Measurements from ENCODE around the gene TNFRSF19. TPM values are rescaled to one million over a fixed set of nuclear protein-coding genes. Genes with fewer than 3 reads are reported as not detected.

TNFRSF19 gene
- total RNA-seq, 4 donors from 2014 or later = 2.0 to 74.2 (median 4.2) TPM

GRCh38 chr13:23626700-23627099 is 56.5 kb downstream of the TNFRSF19 start:
- Histone ChIP-seq H3K4me3 (no peak overlapping the region), H3K27me3 (no peaks in the 10 kb centered on the region), H3K27ac (no peak overlapping the region), H3K36me3 (no peaks in the 10 kb centered on the region), H3K4me1 (no peaks in the 10 kb centered on the region), H3K9me3 (no peaks in the 10 kb centered on the region)
- no peak for DNase-seq
- intact Hi-C loops (cut with DNase I; ENCODE audit: low total_unique reads) = no loop called here
- TF ChIP-seq, protein P1, sequence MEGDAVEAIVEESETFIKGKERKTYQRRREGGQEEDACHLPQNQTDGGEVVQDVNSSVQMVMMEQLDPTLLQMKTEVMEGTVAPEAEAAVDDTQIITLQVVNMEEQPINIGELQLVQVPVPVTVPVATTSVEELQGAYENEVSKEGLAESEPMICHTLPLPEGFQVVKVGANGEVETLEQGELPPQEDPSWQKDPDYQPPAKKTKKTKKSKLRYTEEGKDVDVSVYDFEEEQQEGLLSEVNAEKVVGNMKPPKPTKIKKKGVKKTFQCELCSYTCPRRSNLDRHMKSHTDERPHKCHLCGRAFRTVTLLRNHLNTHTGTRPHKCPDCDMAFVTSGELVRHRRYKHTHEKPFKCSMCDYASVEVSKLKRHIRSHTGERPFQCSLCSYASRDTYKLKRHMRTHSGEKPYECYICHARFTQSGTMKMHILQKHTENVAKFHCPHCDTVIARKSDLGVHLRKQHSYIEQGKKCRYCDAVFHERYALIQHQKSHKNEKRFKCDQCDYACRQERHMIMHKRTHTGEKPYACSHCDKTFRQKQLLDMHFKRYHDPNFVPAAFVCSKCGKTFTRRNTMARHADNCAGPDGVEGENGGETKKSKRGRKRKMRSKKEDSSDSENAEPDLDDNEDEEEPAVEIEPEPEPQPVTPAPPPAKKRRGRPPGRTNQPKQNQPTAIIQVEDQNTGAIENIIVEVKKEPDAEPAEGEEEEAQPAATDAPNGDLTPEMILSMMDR (IDR thresholded peaks at IDR 0.05) = no peak
- TF ChIP-seq POLR2A (IDR thresholded peaks at IDR 0.05) = no peak

DNA sequence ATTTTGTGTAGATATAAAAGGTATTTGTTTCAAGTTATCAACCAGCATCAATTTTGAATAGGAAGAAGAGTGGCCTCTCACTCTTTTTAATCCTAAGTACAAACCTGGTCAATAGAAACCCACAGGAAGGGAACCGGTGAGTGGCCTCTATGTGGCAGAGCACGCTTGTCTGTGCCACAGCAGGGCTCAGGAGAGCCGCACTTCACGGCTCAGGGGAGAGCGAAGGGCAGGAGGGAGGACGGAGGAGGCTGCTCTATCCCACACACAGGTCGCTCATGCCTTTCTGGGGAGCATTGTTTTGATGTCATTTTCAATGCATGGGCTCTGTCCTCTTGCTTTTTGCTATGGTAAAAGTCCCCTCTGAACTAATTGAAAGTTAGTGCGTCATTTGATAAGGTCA is 57.2 kb downstream of the TNFRSF19 start:
- intact Hi-C loops (cut with DNase I; ENCODE audit: low total_unique reads) = no loop called here
- Histone ChIP-seq H3K4me3 (no peak overlapping the region), H3K36me3 (no peaks in the 10 kb centered on the region), H3K27ac (no peak overlapping the region), H3K4me1 (no peaks in the 10 kb centered on the region), H3K9me3 (no peaks in the 10 kb centered on the region), H3K27me3 (no peaks in the 10 kb centered on the region)
- no peak for TF ChIP-seq POLR2A (IDR thresholded peaks at IDR 0.05)
- TF ChIP-seq, protein P1 (IDR thresholded peaks at IDR 0.05) = no peak
- no peak for DNase-seq

DNA sequence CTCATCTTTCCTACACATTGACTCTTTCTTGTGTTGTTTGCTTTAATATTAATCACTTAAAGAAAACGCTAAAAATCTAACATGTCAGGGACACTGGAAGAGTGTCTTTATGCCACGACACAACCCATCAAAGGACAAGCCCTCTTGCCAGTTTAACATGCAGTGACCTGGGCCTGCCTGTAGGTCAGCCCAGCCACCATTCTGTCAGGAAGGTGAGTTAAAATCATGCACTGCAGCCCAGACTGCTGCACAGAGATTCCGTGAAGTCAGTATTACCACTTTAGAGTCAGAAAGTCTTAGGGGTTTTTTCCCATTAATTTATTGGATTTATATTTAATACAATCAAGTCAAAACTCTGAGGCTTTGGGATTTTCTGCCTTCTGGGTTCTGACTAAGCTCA is 58.0 kb downstream of the TNFRSF19 start:
- no peaks in the 10 kb centered on the region for H3K9me3 ChIP-seq
- no peak overlapping the region for H3K27ac ChIP-seq
- no peaks in the 10 kb centered on the region for H3K4me1 ChIP-seq
- TF ChIP-seq POLR2A (IDR thresholded peaks at IDR 0.05) = no peak
- TF ChIP-seq, protein P1 (IDR thresholded peaks at IDR 0.05) = no peak
- H3K4me3 ChIP-seq = no peak overlapping the region
- DNase-seq = no peak
- H3K27me3 ChIP-seq = no peaks in the 10 kb centered on the region
- no peaks in the 10 kb centered on the region for H3K36me3 ChIP-seq
- intact Hi-C loops (cut with DNase I; ENCODE audit: low total_unique reads) = no loop called here

DNA sequence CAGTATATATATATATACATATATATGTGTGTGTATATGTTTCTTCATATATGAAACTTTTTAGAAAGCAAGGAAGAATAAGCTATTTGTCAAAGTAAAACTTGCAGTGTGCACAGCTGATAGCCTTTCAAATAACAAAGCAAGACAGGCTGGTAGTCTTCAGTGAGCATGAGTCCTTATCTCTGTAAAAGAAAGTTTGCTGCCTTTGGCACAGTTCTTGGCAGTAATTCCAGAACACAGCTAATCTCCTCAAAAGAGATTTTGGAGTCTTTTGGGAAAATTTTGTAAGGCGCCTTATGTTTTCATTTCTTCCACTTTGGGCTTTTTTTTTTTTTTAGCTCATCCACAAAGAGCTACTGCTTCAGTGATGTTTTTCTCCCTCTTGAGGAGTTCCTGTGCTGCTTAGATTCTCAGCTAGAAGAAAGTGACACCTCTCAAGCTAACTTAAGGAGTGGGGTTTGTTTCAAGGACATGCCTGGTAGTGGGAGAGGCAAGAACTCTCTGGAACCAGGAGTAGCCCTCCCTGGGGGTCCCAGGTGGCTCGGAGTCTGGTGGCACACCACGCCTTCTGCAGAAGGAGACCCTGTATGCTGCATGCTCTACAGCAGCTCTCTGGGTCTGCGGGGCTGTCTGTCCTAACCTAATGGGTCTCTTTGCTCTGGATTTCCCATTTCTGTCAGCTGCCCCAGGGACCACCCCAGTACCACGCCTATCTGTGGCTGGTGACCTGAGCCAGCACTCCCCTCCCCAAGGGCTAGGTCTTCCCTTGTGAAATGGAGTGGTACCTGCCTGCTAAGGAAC is 58.8 kb downstream of the TNFRSF19 start:
- DNase-seq = no peak
- Histone ChIP-seq H3K9me3 (no peaks in the 10 kb centered on the region), H3K27ac (no peak overlapping the region), H3K4me3 (no peak overlapping the region), H3K27me3 (no peaks in the 10 kb centered on the region), H3K36me3 (no peaks in the 10 kb centered on the region), H3K4me1 (no peaks in the 10 kb centered on the region)
- TF ChIP-seq POLR2A (IDR thresholded peaks at IDR 0.05) = no peak
- TF ChIP-seq, protein P1 (IDR thresholded peaks at IDR 0.05) = no peak
- intact Hi-C loops (cut with DNase I; ENCODE audit: low total_unique reads) = no loop called here

GRCh38 chr13:23629566-23630272 is 59.5 kb downstream of the TNFRSF19 start:
- TF ChIP-seq, protein P1 (IDR thresholded peaks at IDR 0.05) = no peak
- no peak for TF ChIP-seq POLR2A (IDR thresholded peaks at IDR 0.05)

More at GRCh38 chr13:23629566-23630272, 59.5 kb downstream of the TNFRSF19 start:
- Histone ChIP-seq H3K4me3 (no peak overlapping the region), H3K4me1 (no peaks in the 10 kb centered on the region), H3K36me3 (no peaks in the 10 kb centered on the region), H3K27ac (no peak overlapping the region), H3K9me3 (no peaks in the 10 kb centered on the region), H3K27me3 (no peaks in the 10 kb centered on the region)
- intact Hi-C loops (cut with DNase I; ENCODE audit: low total_unique reads) = no loop called here
- no peak for DNase-seq

Measured in uterus (tissue), 4 donors.